Measurements from ENCODE around the gene PTTG2.
A peak's percentile ranks its signal among the peaks of the same experiment; 100 is the strongest.
"Not testable (repeated sequence)": the region's sequence is repeated elsewhere in the genome, so short reads cannot be mapped to it uniquely, and the experiment has no call there.

Gene PTTG2

GRCh38 chr4:37953620-37954293 is 6.4 kb upstream of the PTTG2 start:
- no peak for DNase-seq (ENCODE audit: extremely low read depth in 1 of 2, low read depth in 1 of 2)

GRCh38 chr4:37956941-37957340 is 3.3 kb upstream of the PTTG2 start:
- no peak for DNase-seq (ENCODE audit: extremely low read depth in 1 of 2, low read depth in 1 of 2)

GRCh38 chr4:37958932-37959331 is 1.3 kb upstream of the PTTG2 start:
- no peak for DNase-seq (ENCODE audit: extremely low read depth in 1 of 2, low read depth in 1 of 2)

GRCh38 chr4:37960679-37961450 is 667 bp downstream of the PTTG2 start:
- DNase-seq (ENCODE audit: extremely low read depth in 1 of 2, low read depth in 1 of 2) = no peak

GRCh38 chr4:37964734-37965457 is 4.7 kb downstream of the PTTG2 start:
- no peak for DNase-seq (ENCODE audit: extremely low read depth in 1 of 2, low read depth in 1 of 2)

- DNase-seq (ENCODE audit: extremely low read depth in 1 of 2, low read depth in 1 of 2) = no peak
Measured at GRCh38 chr4:37966044-37966443, 5.8 kb downstream of the PTTG2 start.

GRCh38 chr4:37967736-37968135 is 7.5 kb downstream of the PTTG2 start:
- DNase-seq (ENCODE audit: extremely low read depth in 1 of 2, low read depth in 1 of 2) = no peak

GRCh38 chr4:37968747-37969146 is 8.5 kb downstream of the PTTG2 start:
- no peak for DNase-seq (ENCODE audit: extremely low read depth in 1 of 2, low read depth in 1 of 2)

- DNase-seq (ENCODE audit: extremely low read depth in 1 of 2, low read depth in 1 of 2) = peak in 1 of 2 donors; percentile 33
Measured at GRCh38 chr4:37970702-37971101, 10.5 kb downstream of the PTTG2 start.

GRCh38 chr4:37971202-37971601 is 11.0 kb downstream of the PTTG2 start:
- no peak for DNase-seq (ENCODE audit: extremely low read depth in 1 of 2, low read depth in 1 of 2)

- no peak for DNase-seq (ENCODE audit: extremely low read depth in 1 of 2, low read depth in 1 of 2)
Measured at GRCh38 chr4:37973441-37973840, 13.2 kb downstream of the PTTG2 start.

GRCh38 chr4:37975321-37975822 is 15.2 kb downstream of the PTTG2 start:
- DNase-seq (ENCODE audit: extremely low read depth in 1 of 2, low read depth in 1 of 2) = not testable (repeated sequence)

GRCh38 chr4:37976507-37976906 is 16.3 kb downstream of the PTTG2 start:
- no peak for DNase-seq (ENCODE audit: extremely low read depth in 1 of 2, low read depth in 1 of 2)

GRCh38 chr4:37976991-37977470 is 16.8 kb downstream of the PTTG2 start:
- peak; percentile 38 to 71 for DNase-seq (ENCODE audit: extremely low read depth in 1 of 2, low read depth in 1 of 2)

GRCh38 chr4:37977471-37978247 is 17.5 kb downstream of the PTTG2 start:
- peak; percentile 41 to 56 for DNase-seq (ENCODE audit: extremely low read depth in 1 of 2, low read depth in 1 of 2)

- no peak for DNase-seq (ENCODE audit: extremely low read depth in 1 of 2, low read depth in 1 of 2)
Measured at GRCh38 chr4:37978248-37978924, 18.2 kb downstream of the PTTG2 start.

GRCh38 chr4:37980246-37980645 is 20.0 kb downstream of the PTTG2 start:
- DNase-seq (ENCODE audit: extremely low read depth in 1 of 2, low read depth in 1 of 2) = no peak

- DNase-seq (ENCODE audit: extremely low read depth in 1 of 2, low read depth in 1 of 2) = no peak
Measured at GRCh38 chr4:37981425-37981824, 21.2 kb downstream of the PTTG2 start.

GRCh38 chr4:37981844-37982720 is 21.9 kb downstream of the PTTG2 start:
- DNase-seq (ENCODE audit: extremely low read depth in 1 of 2, low read depth in 1 of 2) = no peak
